IPS-18c (cell line): ENCODE results near the gene ZMPSTE24.

ENCODE experiments used
- H3K4me3 ChIP-seq: 2 replicates; pipeline ENCODE4 v1.7.0; 2013; ENCODE audit warnings: low read depth, mild to moderate bottlenecking, low read length, moderate library complexity; ENCODE audit not compliant: insufficient read depth
- H3K9me3 ChIP-seq: one replicate; pipeline ENCODE4 v1.6.1; 2013; ENCODE audit warnings: mild to moderate bottlenecking, low read length, moderate library complexity; ENCODE audit not compliant: control insufficient read depth, insufficient read depth

The ZMPSTE24 gene

DNA sequence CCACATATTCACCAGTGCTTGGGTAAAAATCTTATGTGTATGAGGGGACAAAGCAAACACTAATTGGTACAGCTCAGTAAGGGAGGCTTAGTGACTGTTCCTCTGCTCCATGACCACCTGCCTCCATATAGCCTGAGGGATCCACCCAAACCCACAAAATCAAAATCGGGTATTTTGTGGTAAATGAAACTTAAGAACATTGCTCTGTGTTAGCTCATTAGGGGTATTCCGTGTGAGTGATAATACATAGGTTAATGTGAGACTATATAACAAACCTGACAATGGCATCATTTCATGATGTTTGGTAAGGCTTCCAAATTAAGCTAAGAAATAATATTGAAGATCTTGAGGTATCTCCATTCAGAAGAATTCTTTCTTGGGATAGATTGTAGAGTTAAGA lies 33.3 kb downstream of the ZMPSTE24 start:
- no peaks in the 10 kb centered on the region for H3K9me3 ChIP-seq
- no peak overlapping the region for H3K4me3 ChIP-seq

DNA sequence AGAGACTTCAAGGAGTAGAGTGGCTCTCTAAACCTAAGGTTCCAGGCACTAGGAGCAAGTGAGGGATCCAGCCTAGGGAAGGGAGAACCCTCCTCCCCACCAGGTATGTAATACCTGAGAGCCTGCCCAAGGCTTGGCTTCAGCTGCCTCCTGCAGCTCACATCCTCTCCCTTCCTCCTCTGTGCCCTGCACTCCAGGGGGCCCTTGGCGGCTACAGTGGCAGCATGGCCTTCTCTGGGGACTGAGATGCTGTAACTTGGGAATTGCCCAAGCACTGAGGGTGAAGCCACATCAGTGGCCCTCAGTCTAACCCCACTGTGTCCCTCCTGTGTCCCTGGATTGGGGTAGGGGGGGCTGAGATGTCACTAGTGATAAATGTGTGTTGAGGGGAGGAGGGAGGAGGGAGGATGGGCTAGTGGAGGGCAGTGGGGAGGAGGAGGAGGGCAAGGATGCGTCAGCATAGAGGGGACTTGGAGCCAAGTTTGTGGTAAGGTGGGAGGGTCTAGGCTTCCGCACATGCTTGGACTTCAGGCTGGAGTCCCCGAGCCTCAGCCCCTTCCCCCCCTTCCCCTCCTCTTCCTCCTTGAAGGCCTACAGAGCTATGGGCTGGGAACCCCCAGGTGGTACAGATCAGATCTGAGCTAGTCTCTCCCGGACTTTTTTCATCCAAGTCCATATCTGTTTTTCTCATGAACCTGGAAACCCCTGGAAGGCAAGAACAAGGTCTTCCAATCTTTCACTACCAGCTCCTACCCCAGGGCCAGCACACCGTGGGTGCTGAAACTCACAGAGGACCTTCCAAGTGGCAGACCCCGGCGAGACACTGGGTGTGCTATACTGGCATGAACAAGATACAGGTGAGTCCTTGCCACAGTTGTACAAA lies 41.6 kb downstream of the ZMPSTE24 start:
- H3K4me3 ChIP-seq = no peak overlapping the region
- no peaks in the 10 kb centered on the region for H3K9me3 ChIP-seq

DNA sequence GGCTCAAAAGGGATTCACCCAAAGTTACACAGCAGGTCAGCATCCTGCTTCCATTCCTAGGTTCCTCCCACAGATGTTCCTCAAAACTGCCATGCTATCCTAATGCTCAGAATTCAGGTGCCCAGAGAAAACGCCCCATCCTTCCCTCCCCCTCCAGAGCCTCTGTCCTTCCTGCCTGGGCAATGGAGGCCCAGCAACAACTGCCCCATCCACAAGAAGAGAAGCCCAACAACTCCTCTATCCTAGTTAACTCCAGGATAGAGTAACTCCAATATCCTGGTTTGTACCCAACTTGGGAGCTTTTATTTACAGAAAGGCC lies 42.2 kb downstream of the ZMPSTE24 start:
- Histone ChIP-seq H3K4me3 (no peak overlapping the region), H3K9me3 (no peaks in the 10 kb centered on the region)

DNA sequence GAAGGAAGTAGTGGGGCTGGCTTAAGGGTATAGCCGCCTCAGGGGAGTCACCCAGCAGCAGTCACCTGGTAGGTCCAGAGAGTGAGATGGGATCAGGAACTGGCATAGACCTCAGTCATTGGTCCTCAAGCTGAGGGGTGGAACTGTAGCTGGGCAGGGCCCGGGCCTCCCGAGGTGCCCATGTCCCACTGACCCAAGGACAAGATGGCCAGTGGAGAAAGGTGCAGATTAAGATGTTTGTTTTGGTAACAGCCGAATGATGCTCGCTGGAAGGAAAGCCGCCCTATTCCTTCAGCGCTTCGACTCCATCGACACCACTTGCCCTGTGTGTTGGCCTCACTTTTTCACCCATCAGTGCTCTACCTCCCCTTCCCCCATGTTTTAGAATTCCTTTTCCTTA lies 42.6 kb downstream of the ZMPSTE24 start:
- Histone ChIP-seq H3K9me3 (no peaks in the 10 kb centered on the region), H3K4me3 (no peak overlapping the region)

DNA sequence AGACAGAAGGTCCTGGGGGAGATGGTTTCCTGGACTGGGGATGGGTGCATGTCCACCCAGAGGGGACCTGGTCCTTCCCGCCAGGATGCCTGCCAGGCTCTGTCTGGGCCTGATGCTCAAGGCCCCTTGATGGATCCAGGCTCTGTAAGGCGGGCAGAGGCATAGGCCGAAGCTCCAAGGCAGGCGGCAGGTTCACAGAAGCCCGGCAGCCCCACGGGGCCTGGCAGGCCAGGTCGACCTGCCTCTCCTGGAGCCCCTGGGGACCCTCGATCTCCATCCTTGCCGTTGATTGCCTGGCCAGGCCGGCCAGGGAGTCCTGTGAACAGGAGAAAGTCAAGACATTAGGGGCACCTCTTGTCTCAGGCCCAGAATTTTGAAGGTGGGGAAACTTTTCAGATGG lies 43.0 kb downstream of the ZMPSTE24 start:
- Histone ChIP-seq H3K4me3 (no peak overlapping the region), H3K9me3 (no peaks in the 10 kb centered on the region)

DNA sequence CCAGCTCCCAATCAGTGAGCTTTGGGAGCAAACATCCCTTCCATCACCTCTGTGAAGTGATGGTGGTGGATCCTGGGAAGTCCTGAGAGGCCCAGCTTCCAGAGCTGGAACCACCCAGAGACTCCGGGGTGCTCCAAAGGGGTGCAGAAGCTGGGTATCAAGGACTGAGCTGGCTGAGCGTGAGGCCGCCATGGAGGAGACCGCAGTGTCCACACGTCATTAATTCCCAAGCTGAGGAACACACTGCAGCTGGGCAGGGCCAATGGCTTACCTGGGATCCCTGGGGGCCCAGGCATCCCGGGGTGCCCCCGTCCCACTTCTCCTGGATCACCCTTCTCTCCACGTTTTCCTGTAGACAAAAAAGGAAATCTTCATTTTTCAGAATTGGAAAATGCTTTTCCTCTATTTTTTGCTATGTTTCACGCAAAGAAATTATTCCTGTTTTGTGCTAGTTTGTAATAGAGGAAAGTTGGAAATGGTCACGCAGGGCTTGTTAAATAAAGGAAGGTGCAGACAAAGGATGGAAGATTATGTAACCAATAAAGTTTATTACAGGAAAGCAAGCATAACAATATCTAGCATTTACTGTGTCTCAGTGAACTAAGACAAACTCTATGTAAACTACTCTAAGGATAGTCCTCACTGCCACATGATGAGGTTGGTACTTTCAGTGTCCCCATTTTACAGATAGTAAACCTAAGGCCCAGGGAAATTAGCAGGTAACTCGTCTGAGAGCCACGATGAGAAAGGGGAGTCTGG lies 43.7 kb downstream of the ZMPSTE24 start:
- no peak overlapping the region for H3K4me3 ChIP-seq

DNA sequence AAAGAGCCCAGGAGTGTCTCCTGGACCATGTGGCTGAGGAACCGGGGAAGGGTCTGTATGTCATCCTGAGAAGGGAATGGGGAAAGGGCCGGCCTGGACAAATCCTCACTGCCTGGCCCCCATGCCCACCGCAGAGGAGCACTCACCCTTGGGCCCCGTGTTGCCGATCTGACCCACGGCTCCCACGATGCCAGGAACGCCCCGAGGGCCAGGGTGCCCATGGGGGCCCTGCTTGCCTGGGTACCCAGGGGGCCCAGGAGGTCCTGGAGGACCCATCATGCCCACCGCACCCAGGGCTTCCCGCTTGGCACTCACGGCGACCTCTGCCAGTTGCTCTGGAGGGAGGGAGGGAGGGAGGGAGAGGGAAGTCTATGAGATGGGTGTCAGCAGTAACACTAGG lies 44.4 kb downstream of the ZMPSTE24 start:
- H3K9me3 ChIP-seq = no peaks in the 10 kb centered on the region

More for the DNA sequence above, 43.7 kb downstream of the ZMPSTE24 start:
- no peaks in the 10 kb centered on the region for H3K9me3 ChIP-seq

DNA sequence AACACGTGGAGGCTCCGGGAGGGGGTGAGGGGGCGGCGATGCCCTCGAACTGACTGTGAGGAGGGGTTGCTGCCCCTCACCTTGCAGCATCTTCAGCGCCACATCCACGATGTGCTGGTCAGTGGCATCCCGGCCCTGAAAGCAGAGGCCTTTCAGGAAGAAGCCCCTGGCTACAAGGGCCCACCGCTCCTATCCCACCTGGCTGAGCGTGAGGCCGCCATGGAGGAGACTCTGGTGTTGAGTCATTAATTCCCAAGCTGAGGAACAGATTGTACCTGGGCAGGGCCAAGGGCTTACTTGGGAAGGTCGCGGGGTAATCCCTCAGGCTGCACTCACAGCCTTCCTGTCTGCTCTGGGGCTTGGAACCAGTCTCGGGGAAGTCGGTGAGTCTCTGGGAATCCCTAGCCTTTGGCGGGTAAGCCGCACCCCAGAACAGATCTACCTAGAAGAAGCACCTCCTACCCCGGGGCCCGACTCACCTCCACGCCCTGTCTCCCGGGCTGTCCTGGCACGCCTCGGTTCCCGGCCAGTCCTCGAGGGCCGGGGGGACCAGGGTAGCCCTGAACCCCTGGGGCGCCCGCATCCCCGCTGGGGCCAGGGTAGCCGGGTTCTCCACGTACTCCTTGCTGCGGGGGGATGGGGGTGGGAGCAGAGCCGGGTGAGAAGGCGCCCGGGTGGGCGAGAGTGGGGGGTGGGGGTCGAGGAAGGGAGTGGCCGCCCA lies 45.2 kb downstream of the ZMPSTE24 start:
- no peak overlapping the region for H3K4me3 ChIP-seq

More for the DNA sequence above, 44.4 kb downstream of the ZMPSTE24 start:
- no peak overlapping the region for H3K4me3 ChIP-seq

DNA sequence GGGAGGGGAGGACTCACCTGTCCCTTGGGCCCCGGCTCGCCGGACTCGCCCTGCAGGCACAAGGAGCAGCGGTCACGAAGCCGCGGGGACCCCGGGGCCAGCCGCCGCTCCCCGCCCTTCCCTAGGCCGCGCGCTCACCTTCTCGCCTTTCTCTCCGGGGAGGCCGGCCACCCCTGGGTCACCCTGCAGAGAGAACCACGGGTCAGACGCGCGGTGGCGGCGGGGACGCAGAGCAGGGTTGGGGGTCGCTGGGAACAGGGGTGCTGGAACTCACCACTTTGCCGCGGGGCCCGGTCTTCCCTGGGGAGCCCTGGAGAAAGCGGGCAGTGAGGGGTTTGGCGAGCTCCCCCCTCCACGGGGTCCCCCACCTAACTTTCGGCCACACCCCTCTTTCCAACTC lies 45.8 kb downstream of the ZMPSTE24 start:
- Histone ChIP-seq H3K4me3 (no peak overlapping the region), H3K9me3 (no peaks in the 10 kb centered on the region)

More for the DNA sequence above, 45.2 kb downstream of the ZMPSTE24 start:
- H3K9me3 ChIP-seq = no peaks in the 10 kb centered on the region

DNA sequence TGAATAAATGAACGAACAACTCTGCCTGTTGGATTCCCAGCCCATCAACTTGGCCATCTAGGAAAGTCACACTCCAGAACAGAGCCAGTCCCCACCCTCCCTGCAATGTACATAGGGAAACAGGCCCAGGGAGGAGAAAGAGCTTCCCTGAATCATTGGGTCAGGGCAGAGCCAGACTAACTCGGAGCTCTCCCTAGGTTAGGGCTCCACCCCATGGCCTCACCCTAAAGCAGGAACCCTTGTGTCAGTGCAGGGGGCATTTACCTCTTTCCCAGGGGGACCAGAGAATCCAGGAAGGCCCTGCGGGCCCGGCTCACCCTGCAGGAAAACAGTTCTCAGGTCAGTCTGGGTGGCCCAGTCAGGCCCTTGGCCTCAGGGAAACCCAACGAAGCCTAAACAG lies 47.4 kb downstream of the ZMPSTE24 start:
- no peaks in the 10 kb centered on the region for H3K9me3 ChIP-seq
- no peak overlapping the region for H3K4me3 ChIP-seq

DNA sequence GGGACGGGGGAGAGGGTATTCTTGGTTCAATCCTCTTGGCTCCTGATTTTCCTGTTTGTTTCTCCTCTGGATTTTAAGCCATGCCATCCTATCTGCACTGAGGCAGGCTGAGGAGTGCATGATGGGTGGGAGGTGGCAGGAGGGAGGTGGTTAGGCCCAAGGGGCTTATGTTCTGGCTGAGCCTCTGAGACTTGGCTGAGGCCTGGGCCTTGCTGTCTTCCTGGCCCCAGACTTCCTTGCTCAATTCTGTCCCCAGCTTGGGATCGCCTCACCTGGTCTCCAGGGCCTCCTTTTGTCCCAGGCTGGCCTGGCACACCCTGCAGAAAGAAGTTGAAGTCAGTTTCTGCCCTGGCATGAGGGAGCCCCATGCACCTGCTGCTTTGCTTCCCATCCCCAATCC lies 47.8 kb downstream of the ZMPSTE24 start:
- Histone ChIP-seq H3K9me3 (no peaks in the 10 kb centered on the region), H3K4me3 (no peak overlapping the region)

DNA sequence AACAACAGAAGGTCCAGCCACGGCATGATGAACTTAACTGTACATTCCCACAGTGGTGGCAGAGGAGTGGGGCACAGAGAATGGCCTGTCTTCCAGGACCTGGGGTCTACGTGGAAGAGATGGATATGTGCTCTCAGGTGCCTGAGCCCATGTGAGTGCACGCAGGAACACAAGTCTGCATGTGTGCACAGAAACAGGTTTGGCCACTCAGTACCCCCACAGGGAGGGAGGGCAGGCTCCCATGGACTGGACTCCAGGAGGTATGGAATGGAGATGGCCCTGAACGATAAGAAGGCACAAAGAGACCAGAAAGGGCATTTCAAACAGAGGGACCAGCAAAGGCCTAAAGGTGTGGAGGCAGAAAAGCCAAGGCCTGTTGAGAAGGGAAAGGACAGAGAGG lies 48.3 kb downstream of the ZMPSTE24 start:
- H3K9me3 ChIP-seq = no peaks in the 10 kb centered on the region

DNA sequence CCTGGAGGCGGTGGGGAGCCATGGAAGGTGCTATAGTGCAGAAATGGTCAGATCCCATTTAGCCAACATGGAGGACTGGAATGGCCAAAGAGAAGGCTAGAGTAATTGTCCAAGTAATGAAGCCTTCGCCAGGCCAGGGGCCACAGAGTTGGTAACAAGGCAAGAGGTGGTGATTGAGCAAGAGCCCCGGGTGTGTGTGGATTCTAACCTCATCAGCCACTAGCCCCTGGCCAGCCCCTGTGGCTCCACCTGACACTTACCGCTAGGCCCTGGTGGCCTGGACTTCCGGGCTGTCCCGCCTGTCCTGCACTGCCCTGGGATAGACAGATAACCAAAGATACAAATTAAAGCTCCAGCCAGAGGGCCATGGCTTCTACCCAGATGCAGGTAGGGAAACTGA lies 49.1 kb downstream of the ZMPSTE24 start:
- no peaks in the 10 kb centered on the region for H3K9me3 ChIP-seq
- no peak overlapping the region for H3K4me3 ChIP-seq

More for the DNA sequence above, 48.3 kb downstream of the ZMPSTE24 start:
- H3K4me3 ChIP-seq = no peak overlapping the region

DNA sequence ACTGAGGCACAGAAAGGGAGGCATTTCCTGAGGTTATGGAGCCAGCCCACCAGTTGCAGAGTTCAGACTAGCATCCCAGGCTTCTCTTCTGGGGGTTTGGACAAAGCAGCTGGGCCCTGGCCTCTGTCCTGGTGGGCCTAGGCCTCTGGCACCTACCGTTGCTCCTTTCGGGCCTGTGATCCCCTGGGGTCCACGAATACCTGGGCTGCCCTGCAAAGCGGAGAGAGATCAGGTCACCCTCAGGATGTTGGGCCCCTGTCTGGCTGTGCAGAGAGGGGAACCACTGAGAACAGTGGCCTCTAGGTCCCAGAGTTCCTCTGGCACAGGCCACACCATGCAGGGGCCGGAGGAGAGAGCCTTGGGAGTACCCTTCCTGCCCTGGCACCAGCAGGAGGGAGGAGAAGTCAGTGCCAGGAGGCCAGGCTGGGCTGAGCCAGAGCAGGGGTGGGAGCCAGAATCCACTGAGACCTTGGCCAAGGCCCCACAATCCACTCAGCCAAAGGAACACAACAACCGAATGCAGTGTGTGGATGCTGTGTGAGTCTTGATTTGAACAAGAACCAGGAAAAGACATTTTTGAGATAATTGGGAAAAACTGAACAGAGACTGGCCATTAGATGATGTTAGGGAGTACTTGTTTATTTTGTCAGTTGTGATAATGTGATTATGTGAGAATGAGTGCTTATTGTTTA lies 50.1 kb downstream of the ZMPSTE24 start:
- Histone ChIP-seq H3K4me3 (no peak overlapping the region), H3K9me3 (no peaks in the 10 kb centered on the region)

DNA sequence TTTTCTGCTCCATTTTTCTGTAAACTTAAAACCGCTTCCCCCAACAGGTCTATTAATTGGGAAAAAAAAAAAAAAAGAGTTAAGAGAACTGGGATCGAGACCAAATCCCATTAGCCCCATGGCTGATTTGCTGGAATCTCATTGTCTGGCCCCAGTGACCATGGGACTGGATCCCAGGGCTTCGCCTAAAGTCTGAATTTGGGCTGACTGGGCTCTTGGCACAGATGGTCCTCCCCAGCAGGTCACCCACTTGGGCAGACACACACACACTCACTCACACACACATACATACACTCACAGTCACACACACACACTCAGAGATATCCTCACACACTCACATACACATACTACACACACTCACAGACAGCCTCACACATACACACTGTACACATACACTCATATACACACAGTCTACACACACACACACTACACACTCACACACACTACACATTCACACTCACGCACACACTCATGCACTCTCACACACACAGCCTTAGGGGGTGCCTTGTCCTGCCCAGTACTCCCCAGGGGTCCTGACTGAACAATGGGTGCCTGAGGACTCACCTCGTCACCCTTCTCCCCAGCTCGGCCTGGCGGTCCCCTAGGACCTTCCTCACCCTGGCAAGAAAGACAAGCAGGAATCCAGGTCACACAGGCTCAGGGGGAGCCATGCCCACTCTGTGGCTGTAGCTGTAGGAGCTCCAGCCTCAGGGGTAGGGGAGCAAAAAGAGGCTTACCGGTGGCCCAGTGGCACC lies 51.5 kb downstream of the ZMPSTE24 start:
- H3K9me3 ChIP-seq = no peaks in the 10 kb centered on the region
- no peak overlapping the region for H3K4me3 ChIP-seq

DNA sequence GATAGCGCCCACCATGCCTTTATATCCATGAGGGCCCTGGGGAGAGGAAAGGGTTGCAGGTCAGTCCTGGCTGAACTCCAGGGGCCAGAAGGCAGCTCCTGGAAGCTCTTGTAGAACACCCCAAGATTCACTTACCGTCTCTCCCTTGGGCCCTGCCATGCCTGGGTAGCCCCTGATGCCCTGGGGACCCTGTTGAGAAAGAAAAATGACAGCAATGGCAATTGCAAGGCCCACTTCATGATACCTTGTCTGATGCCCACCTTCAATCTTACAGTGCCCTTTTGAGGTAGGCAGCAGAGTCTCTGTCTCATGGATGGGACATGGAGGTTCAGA lies 52.1 kb downstream of the ZMPSTE24 start:
- H3K4me3 ChIP-seq = no peak overlapping the region

More for the DNA sequence above, 52.1 kb downstream of the ZMPSTE24 start:
- H3K9me3 ChIP-seq = no peaks in the 10 kb centered on the region
